SK-N-MC (cell line): ENCODE measurements around the gene PHOSPHO1.

Experiments
- EZH2 ChIP-seq: fragments of 200-600 bp; sonication (generic); IDR thresholded peaks from one replicate; pipeline ENCODE4 v1.6.1; 2017; ENCODE audit warnings: antibody characterized with exemption
- POLR2AphosphoS5 ChIP-seq: IDR thresholded peaks from 2 replicates; pipeline ENCODE4 v1.6.1; 2012; ENCODE audit warnings: mild to moderate bottlenecking, low read depth, low read length, borderline replicate concordance

DNA sequence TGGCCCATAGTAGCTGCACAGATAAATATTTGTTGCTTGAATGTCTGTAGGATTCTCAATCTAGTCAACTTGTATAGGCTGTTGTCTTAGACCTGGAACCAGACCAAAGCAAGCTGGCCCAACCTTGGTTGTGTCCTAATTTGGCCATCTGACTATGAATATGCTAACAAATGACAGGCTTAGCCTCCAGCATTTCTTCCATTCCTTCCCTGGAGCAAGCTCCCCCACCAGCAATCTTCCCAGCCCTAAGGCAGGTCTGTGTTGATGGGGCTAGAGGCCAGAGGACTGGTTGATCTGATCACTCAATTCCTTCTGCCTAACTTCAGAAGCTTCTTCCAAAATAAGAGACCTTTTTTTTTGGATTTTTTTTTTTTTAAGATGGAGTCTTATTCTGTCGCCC lies 9.4 kb upstream of the PHOSPHO1 start:
- TF ChIP-seq POLR2AphosphoS5 (no peak), EZH2 (no peak)
